Forelimb muscle (tissue), 1 donor: ENCODE data around the gene FAM229A. TPM values are rescaled to one million over a fixed set of nuclear protein-coding genes. Genes with fewer than 3 reads are reported as not detected.
"Not testable (repeated sequence)": the region's sequence is repeated elsewhere in the genome, so short reads cannot be mapped to it uniquely, and the experiment has no call there.

Experiments
- DNase-seq: peaks from one replicate; pipeline ENCODE4 v3.0.0-alpha.2; 2013; ENCODE audit warnings: low read depth
- polyA plus RNA-seq: library from polyadenylated mRNA; unstranded; fragments of 120-200 nt; gene quantifications from one replicate; pipeline ENCODE4 v1.2.1, GENCODE V29; 2013; ENCODE audit not compliant: insufficient read length

FAM229A gene
- 7.0 TPM for polyA plus RNA-seq

- DNase-seq, result no peak
Observed at GRCh38 chr1:32362474-32363313, at the start of gene FAM229A, which contains the start of gene TSSK3. Gene FAM229A, minus strand, starts transcription at chr1:32362485. Its CDS starts 394 bp downstream, at chr1:32362091. Gene TSSK3, plus strand, starts transcription at chr1:32362539. Its CDS starts 163 bp downstream, at chr1:32362702.

- DNase-seq, result no peak
Observed at GRCh38 chr1:32411261-32411660, 49.0 kb upstream of the FAM229A start.

GRCh38 chr1:32406629-32407111, 44.4 kb upstream of the FAM229A start:
- no peak for DNase-seq

- DNase-seq, result no peak
Observed at GRCh38 chr1:32405672-32406467, 43.6 kb upstream of the FAM229A start.

GRCh38 chr1:32404946-32405345, 42.7 kb upstream of the FAM229A start:
- DNase-seq, result no peak

GRCh38 chr1:32400876-32401631, 38.8 kb upstream of the FAM229A start:
- no peak for DNase-seq

- no peak for DNase-seq
Observed at GRCh38 chr1:32399843-32400242, 37.6 kb upstream of the FAM229A start.

- DNase-seq, result no peak
Observed at GRCh38 chr1:32398401-32398800, 36.1 kb upstream of the FAM229A start.

GRCh38 chr1:32396524-32396923, 34.2 kb upstream of the FAM229A start:
- DNase-seq, result not testable (repeated sequence)

GRCh38 chr1:32394890-32395432, 32.7 kb upstream of the FAM229A start:
- no peak for DNase-seq

GRCh38 chr1:32394141-32394889, 32.0 kb upstream of the FAM229A start, which contains the start of gene BSDC1:
Gene BSDC1, minus strand, starts transcription at chr1:32394441. Its CDS starts 27 bp downstream, at chr1:32394414.
- peak; percentile 98 for DNase-seq

GRCh38 chr1:32393832-32394140, 31.5 kb upstream of the FAM229A start:
- no peak for DNase-seq

GRCh38 chr1:32393136-32393535, 30.9 kb upstream of the FAM229A start:
- no peak for DNase-seq

GRCh38 chr1:32392325-32392724, 30.0 kb upstream of the FAM229A start:
- no peak for DNase-seq

GRCh38 chr1:32390904-32391870, 28.9 kb upstream of the FAM229A start:
- no peak for DNase-seq

GRCh38 chr1:32388641-32389040, 26.4 kb upstream of the FAM229A start:
- no peak for DNase-seq

GRCh38 chr1:32386676-32387392, 24.5 kb upstream of the FAM229A start:
- DNase-seq, result no peak

GRCh38 chr1:32380057-32380456, 17.8 kb upstream of the FAM229A start:
- no peak for DNase-seq
